DMS153 treated with DMSO at 0.1 percent for 48 hours (cell line): ENCODE data around the gene RNF212.

Source experiments
- DNase-seq: peaks from one replicate; lab custom pipeline; 2025; ENCODE audit not compliant: unreplicated experiment; lab: John Stamatoyannopoulos, UW

The RNF212 gene

GRCh38 chr4:1115528-1116293, 2.3 kb upstream of the RNF212 start:
- no peak for DNase-seq

GRCh38 chr4:1112821-1113182, 562 bp downstream of the RNF212 start:
- DNase-seq: no peak

DNA sequence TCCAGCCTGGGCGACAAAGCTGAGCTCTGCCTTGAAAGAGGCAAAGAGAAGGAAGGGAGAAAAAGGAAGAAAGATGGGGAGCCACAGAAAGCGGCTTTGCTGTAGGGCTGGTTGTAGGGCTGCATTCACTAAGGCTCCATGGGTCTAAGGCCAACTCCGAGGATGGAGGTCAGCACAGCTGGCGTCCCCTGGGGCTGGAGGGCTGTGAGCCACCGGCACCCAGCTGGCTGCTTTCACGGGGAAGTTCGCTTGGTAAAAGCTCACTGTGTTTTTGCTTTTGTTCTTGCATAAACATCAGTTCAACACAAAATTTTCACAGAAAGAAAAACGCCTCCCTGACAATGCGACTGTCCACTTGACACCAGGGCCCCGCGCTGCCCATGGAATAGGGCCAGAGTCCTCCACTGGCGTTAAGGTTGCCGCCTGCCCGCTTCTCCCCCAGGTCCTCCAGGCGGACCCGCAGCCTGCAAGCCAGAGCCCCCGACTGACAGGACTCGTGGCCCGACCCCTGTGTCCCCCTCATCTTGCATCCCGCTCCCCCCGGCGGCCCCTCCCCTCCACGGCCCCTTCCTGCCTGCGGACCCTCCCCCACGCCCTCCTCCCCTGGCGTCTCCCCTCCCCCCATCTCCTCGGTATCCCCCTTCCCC, 1.1 kb downstream of the RNF212 start:
- DNase-seq: no peak

DNA sequence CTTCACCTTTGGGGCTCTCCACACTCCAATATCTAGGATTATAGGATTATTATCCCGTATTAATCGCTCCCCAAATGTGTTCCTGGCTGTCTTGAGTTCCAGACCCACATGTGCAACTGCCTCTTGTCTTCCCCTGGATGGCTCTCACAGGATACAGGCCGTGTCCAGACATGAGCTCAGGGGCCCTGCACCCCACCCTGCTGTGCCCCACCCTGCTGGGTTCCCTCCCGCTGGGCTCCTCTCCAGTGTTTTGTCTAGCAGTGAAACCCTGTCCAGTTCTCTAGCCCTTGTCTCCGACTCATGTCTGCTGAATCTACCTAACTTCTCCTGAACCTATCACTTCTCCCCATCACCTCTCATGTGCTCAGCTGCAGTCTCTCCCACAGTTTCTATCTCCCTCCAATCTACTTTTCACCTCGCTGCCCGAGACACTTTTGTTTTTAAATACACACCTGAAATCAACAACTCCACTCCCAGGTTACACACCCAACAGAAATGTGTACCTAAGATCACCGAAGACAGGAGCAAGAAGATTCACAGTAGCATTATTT, 2.0 kb downstream of the RNF212 start:
- no peak for DNase-seq

DNA sequence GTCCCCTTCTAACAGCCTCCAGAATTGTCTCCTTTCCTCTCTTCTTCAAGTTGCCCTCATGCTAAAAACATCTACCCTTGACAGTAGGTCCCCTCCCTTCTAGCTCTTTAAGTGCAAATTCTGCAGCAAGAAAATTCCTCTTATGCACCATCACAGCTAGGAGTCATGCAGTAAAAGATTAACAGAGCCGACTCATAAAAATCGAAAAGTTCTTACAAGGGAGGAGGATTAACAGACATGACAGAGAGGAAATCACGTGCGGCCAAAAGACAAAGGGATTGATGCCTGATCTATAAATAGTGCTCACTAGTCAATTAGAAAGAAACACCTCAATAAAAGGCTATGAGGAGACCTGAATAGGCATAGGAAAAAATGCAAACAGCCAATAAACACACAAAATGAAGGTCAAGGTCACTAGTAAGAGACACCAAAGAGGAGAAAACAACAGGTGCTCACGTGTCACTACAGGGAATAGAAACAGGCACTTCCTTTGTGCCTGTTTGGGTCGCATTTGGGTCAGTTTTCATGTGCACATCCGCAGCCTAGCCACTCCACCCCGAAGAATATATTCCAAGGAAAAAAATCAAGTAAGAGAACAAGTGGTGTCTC, 3.4 kb downstream of the RNF212 start:
- DNase-seq: no peak

- no peak for DNase-seq
Measured at GRCh38 chr4:1109333-1109732, 4.0 kb downstream of the RNF212 start.

- DNase-seq: no peak
Measured at GRCh38 chr4:1105662-1106061, 7.7 kb downstream of the RNF212 start.

DNA sequence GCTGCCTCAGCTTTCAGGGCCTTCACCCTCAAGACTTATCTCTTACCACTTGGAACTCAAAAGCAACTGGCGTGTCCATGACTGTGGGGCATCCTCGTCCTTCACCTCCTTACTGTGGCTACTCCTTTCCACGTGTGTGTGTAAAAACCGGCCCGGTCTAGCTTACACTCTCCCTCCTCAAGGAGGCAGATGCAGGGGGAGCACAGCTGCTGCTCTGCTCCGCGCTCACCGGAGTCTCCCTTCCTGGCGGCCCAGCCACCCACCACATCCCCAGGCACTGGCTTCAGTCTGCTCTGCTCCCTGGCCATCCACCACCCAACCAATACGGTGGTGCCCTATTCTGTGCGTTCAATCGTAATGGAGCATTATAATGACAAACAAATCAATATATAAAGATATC, 8.3 kb downstream of the RNF212 start:
- DNase-seq: no peak

GRCh38 chr4:1104647-1105046, 8.7 kb downstream of the RNF212 start:
- DNase-seq: no peak

GRCh38 chr4:1099684-1100335, 13.6 kb downstream of the RNF212 start:
- DNase-seq: no peak

- DNase-seq: no peak
Measured at GRCh38 chr4:1099270-1099669, 14.1 kb downstream of the RNF212 start.

DNA sequence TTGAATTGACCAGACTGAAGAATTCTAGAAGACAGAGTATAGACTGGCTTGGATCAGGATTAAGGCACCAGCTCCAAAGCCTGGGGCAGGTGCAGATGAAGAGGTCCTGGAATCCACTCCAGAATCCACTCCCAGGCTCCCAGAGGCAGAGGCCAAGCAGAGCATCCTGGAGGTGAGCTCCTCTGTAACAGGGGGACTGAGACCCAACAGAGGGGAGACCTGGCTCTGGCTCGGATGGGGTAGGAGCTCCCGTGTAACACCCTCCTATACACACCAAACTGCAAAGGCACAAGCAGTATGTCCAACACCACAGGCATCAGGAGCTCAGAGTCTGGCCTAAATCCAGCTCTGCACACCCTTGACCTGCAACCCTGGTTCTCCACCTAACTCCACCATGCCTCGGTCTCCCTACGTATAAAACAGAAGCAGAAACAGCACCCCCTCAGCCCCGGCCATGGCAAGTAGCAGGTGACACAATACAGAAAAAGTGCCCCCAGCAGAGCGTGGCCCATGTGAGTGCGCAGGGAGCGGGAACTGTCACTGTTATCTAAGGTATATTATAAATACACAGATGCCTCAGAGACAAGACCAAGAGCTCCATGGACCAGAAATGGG, 14.9 kb downstream of the RNF212 start:
- DNase-seq: no peak

- no peak for DNase-seq
Measured at GRCh38 chr4:1097553-1097952, 15.8 kb downstream of the RNF212 start.

DNA sequence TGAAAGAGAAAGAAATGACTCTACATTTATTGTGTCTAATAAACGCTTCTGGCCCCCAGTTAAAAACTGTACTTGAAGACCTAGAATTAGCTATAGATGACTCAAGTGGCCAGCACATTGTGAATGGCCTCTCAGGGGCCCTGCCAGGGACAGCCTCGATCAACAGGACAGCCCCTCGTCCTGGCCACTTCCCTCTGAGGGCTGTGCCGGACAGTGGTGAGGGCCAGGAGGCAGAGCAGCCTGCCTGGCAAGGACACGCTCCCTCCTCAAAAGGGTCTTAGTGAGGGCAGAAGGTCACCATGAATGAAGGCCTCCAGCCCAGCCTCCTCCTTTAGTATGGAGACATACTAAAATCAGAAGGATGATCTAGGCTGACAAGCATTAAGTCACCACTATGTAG, 16.5 kb downstream of the RNF212 start:
- DNase-seq: no peak

DNA sequence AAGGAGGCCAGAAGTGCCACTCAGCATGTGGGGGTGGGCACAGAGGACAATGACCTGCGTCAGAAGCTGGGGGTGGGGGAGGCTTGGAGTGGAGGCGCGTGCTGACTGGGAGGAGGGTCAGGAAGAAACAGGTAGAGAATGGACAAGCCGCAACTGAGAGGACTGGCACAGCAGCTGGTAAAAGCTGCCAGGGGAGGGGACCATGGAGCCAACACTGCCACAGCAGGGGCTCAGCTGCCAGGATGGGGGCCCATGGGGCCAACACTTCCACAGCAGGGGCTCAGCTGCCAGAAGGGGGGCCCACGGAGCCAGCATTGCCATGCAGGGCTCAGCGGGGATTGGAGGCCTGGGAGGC, 19.1 kb downstream of the RNF212 start:
- DNase-seq: no peak

DNA sequence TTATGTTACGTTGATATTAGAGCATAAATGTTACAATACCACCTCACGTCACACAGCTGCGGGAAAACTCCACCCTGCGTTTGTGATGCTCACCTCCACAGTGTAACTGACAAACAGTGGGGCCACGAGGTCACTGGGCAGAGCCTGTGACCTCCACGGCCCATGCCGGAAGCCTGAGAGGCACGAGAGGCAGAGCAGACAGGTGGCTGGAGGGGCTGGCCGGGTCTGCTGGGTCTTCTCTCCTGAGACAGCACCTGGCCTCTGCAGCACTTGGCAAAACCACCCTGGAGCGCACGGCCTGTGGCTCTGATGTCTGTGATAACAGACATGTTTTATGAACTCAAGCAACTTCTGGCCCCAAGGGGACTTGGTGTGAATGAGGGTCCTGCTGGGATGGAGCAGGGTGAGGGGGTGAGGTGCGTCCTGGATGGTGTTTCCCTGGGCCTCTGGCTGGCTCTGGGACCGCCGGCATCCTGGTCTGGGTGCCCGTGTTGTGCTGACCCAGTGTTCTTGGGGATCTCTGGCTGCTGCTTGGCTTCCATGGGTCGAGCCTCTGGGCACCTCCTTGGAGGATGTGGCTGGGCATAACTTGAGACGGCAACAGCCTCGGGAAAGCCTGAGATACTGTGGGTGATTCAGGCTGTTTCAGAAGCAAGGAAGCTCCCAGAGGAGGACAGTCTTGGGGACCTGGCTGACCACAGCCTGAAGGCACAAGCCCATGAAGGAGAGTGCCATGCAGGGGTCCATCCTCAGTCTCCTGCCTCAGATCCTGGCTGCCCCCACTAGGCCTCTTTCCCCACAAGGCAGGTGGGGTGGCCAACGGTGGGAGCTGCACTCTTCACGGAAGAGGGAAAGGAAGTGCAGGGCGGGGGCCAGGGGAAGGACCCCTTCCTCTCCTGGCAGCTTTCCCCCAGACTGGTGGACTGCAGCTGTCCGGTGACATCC, 19.7 kb downstream of the RNF212 start:
- no peak for DNase-seq

- DNase-seq: no peak
Measured at GRCh38 chr4:1092983-1093361, 20.4 kb downstream of the RNF212 start.

- no peak for DNase-seq
Measured at GRCh38 chr4:1092026-1092982, 21.1 kb downstream of the RNF212 start.

- DNase-seq: no peak
Measured at GRCh38 chr4:1091561-1091995, 21.8 kb downstream of the RNF212 start.
